ENCODE results near the gene HOXC4. TPM values are rescaled to one million over a fixed set of nuclear protein-coding genes. Genes with fewer than 3 reads are reported as not detected.
"Not testable (repeated sequence)": the region's sequence is repeated elsewhere in the genome, so short reads cannot be mapped to it uniquely, and the experiment has no call there.

Gene HOXC4
- total RNA-seq, 1 experiment from 2014 or later, result 4.7 TPM

GRCh38 chr12:54089465-54089864 is 35.8 kb downstream of the HOXC4 start:
- not testable (repeated sequence) for DNase-seq (ENCODE audit: low read depth)

DNA sequence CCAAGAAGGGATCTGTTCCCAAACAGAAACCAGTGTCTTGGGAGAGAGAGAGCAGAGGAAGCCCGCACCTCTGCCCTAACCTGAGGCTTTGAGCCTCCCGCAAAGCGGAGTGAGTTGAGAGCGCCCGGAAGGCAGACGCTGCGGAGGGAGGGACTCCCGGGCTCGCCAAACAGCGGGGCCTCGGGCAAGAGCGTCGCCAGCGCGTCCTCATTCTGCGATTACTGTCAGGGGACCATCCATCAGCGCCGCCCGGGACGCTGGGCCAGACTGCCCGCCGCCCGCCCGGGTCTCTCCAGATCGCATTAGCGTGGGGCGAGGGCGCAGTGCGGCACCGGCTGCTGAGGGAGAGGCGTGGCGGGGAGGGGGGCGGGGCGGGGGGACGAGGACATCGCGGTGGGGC is 36.7 kb downstream of the HOXC4 start:
- DNase-seq (ENCODE audit: low read depth), result peak; percentile 22

DNA sequence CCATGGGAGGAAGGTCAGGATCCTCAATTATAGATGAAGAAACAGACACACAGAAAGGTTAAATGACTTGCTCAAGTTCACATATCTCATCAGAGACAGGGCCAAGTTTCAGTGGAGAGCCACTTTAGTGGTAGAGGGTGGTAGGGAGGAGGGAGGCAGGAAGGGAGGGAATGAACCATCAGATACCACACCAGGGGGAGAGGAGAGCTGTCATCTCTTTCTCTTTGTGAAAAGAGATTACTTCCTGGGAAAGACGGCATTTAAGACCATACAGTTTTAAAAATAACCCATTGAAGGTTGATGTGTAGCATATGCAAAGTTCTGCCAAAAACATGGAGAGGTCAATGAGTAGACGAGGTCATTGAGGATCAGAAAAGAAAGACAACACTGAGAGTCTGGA is 39.3 kb downstream of the HOXC4 start:
- DNase-seq (ENCODE audit: low read depth), result not testable (repeated sequence)

DNA sequence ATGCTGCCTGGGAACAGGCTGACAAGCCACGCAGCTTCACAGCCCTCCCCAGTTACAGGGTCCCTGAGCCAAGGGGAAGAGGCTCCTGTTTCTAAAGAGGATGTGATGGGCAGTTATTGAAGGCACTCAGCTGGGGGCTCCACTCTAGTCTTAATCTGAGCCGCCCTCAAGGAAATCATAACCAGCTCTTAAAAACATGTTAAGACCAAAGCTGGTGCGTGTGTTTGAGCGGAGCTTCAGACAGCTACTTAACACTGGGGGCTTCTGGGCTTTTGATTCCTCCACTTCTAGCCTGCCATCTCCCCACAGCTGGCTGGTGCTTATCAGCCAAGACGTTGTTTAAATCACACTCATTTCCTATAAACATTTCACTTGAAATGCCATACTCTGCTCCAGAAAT is 42.3 kb downstream of the HOXC4 start:
- DNase-seq (ENCODE audit: low read depth), result not testable (repeated sequence)

GRCh38 chr12:54098644-54099043 is 45.0 kb downstream of the HOXC4 start:
- DNase-seq (ENCODE audit: low read depth), result not testable (repeated sequence)

DNA sequence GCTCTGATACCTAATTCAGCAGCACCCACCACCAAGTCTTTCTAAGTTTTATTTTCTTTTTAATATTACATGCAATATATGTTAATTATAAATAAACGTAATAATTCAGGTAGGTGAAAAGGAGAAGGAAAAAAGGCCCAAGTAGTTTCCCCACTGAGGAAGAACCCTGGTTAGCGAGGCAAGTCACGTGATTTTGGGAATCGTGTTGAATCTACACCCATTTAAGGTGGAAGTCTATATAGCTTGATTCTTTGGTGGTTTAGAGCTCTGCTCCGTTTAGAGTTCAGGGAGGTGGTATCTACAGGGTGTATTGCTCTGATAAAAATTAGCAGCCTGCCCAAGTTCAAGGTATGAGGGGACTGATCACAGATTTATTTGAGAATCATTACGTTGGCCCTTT is 47.0 kb downstream of the HOXC4 start:
- DNase-seq (ENCODE audit: low read depth), result not testable (repeated sequence)

DNA sequence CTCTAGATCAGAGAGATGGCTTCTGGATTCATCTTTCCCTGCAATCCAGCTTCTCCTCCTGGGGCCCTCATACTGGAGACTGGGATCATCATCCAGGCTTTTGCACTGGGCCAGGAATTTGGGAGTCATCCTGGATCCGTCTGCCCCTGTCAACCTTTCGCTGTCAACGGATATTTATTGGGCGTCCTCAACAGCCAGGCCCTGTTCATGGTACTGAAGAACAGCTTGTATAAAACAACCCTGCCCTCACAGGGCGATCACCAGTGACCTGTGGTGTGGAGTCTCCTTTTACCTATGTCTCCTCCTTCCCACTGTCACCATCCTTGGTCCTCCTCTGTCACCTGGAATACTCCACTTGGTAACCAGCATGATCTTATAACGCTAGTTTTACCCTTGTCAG is 48.6 kb downstream of the HOXC4 start:
- not testable (repeated sequence) for DNase-seq (ENCODE audit: low read depth)

DNA sequence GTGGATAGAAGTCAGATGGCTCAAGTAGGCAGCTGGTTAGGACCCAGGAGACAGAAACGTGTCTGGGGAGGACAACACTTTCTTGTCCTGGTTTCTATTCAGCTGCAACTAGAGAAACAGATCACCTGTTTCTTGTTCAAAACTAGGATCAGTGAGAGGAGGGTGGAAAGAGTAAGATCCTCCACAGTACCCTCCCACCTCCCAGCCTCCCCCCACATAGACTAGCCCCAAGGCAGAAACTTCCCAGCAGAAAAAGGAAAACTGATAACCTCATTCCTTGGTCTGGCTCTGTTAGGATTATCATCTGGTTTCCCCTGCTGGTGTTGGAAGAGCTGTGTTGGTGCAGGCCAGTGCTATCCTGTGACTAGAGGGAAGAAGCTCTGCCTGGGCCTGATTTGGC is 50.2 kb downstream of the HOXC4 start:
- not testable (repeated sequence) for DNase-seq (ENCODE audit: low read depth)

Other genes starting within 250 kb of the HOXC4 start
- gene HOXC13, start 115.0 kb upstream of the HOXC4 start, total RNA-seq (2014; rRNA removed; shearing (Covaris generic)), result 2.5 and 2.8 TPM in 2 replicates
- gene HOXC12, start 98.9 kb upstream of the HOXC4 start, total RNA-seq (2014; rRNA removed; shearing (Covaris generic)), result 4.3 and 6.0 TPM in 2 replicates
- 1.5 and 2.6 TPM in 2 replicates for gene HOXC11, start 80.7 kb upstream of the HOXC4 start, total RNA-seq (2014; rRNA removed; shearing (Covaris generic))
- 1.5 and 2.2 TPM in 2 replicates for gene HOTAIR, start 78.9 kb upstream of the HOXC4 start, total RNA-seq (2014; rRNA removed; shearing (Covaris generic))
- 5.3 and 18.7 TPM in 2 replicates for gene HOXC10, start 68.7 kb upstream of the HOXC4 start, total RNA-seq (2014; rRNA removed; shearing (Covaris generic))
- gene HOXC9, start 53.7 kb upstream of the HOXC4 start, total RNA-seq (2014; rRNA removed; shearing (Covaris generic)), result 7.3 and 12.6 TPM in 2 replicates
- gene HOXC8, start 44.9 kb upstream of the HOXC4 start, total RNA-seq (2014; rRNA removed; shearing (Covaris generic)), result 1.4 and 1.9 TPM in 2 replicates
- 2.0 and 2.8 TPM in 2 replicates for gene HOXC6, start 25.4 kb upstream of the HOXC4 start, total RNA-seq (2014; rRNA removed; shearing (Covaris generic))
- gene HOXC5, start 20.8 kb upstream of the HOXC4 start, total RNA-seq (2014; rRNA removed; shearing (Covaris generic)), result 0.12 and 1.9 TPM in 2 replicates
- 67.7 and 71.6 TPM in 2 replicates for gene SMUG1, start 135.2 kb downstream of the HOXC4 start, total RNA-seq (2014; rRNA removed; shearing (Covaris generic))
- gene CBX5, start 226.3 kb downstream of the HOXC4 start, total RNA-seq (2014; rRNA removed; shearing (Covaris generic)), result 44.9 and 64.3 TPM in 2 replicates
- gene HNRNPA1, start 226.9 kb downstream of the HOXC4 start, total RNA-seq (2014; rRNA removed; shearing (Covaris generic)), result 499 and 609 TPM in 2 replicates
- gene NFE2, start 247.2 kb downstream of the HOXC4 start, total RNA-seq (2014; rRNA removed; shearing (Covaris generic)), result not detected in 2 replicates

Measured in Daoy (cell line).